PC-3 (cell line): ENCODE results near the gene GRK1. TPM values are rescaled to one million over a fixed set of nuclear protein-coding genes. Genes with fewer than 3 reads are reported as not detected.

ENCODE experiments used
- ATAC-seq: fragments of 200-7000 bp; cut with Tn5 transposase; 2 replicates; pipeline ENCODE4 v1.9.1; 2020; ENCODE audit warnings: mild to moderate bottlenecking, moderate library complexity
- BruUV-seq: library from RNA; stranded (reverse); fragments of 400-500 nt; replicated peaks from 2 replicates; lab custom pipeline; 2021; lab: Mats Ljungman, UMichigan
- CTCF ChIA-PET: fragments of 300-600 bp; sonication (Branson Sonifier 250); formaldehyde crosslinking; loops from one replicate; lab custom pipeline; 2022; ENCODE audit warnings: antibody characterized with exemption; lab: Charles Lee
- POLR2A ChIA-PET: fragments of 300-600 bp; sonication (Branson Sonifier 250); formaldehyde crosslinking; loops from one replicate; lab custom pipeline; 2022; ENCODE audit warnings: antibody characterized with exemption; ENCODE audit not compliant: unreplicated experiment; lab: Charles Lee
- DNase-seq: peaks from one replicate; pipeline ENCODE4 v3.0.0-alpha.2; 2015
- H2AFZ ChIP-seq: fragments of 300-600 bp; sonication (generic); 2 replicates; pipeline ENCODE4 v1.6.0; 2016; ENCODE audit warnings: antibody characterized with exemption, low read length
- H3F3A ChIP-seq: fragments of 300-600 bp; sonication (generic); one replicate; pipeline ENCODE4 v1.6.0; 2017; ENCODE audit warnings: antibody characterized with exemption, low read length, control low read depth, mild to moderate bottlenecking; ENCODE audit not compliant: unreplicated experiment
- H3K27ac ChIP-seq: fragments of 300-600 bp; sonication (generic); 2 replicates; pipeline ENCODE4 v1.5.1; 2016; ENCODE audit warnings: mild to moderate bottlenecking, low read length
- H3K27me3 ChIP-seq: fragments of 300-600 bp; sonication (generic); 2 replicates; pipeline ENCODE4 v1.6.1; 2016; ENCODE audit warnings: low read length, mixed read lengths
- H3K36me3 ChIP-seq: fragments of 300-600 bp; sonication (generic); 2 replicates; pipeline ENCODE4 v1.6.1; 2016; ENCODE audit warnings: low read depth, mixed run types, low read length, mixed read lengths
- H3K4me1 ChIP-seq: fragments of 300-600 bp; sonication (generic); 2 replicates; pipeline ENCODE4 v1.5.1; 2016; ENCODE audit warnings: low read length; ENCODE audit not compliant: insufficient read depth
- H3K4me2 ChIP-seq: fragments of 300-600 bp; sonication (generic); 2 replicates; pipeline ENCODE4 v1.6.0; 2016; ENCODE audit warnings: low read length
- H3K4me3 ChIP-seq: fragments of 300-600 bp; sonication (generic); 2 replicates; pipeline ENCODE4 v1.5.1; 2016; ENCODE audit warnings: mild to moderate bottlenecking, low read length, mixed read lengths
- H3K79me2 ChIP-seq: fragments of 300-600 bp; sonication (generic); 2 replicates; pipeline ENCODE4 v1.6.1; 2017; ENCODE audit warnings: low read length, mixed read lengths
- H3K9ac ChIP-seq: fragments of 300-600 bp; sonication (generic); 2 replicates; pipeline ENCODE4 v1.6.0; 2016; ENCODE audit warnings: mild to moderate bottlenecking, low read length
- H3K9me2 ChIP-seq: fragments of 300-600 bp; sonication (generic); replicated peaks from 2 replicates; pipeline ENCODE4 v1.6.1; 2016; ENCODE audit warnings: mixed run types, low read length, mixed read lengths
- H3K9me3 ChIP-seq: fragments of 300-600 bp; sonication (generic); 2 replicates; pipeline ENCODE4 v1.6.1; 2016; ENCODE audit warnings: low read length, mixed read lengths
- H4K20me1 ChIP-seq: fragments of 300-600 bp; sonication (generic); 2 replicates; pipeline ENCODE4 v1.6.1; 2016; ENCODE audit warnings: low read length, mixed read lengths
- EZH2 ChIP-seq: fragments of 300-600 bp; sonication (generic); IDR thresholded peaks from one replicate; pipeline ENCODE4 v1.6.1; 2017; ENCODE audit warnings: antibody characterized with exemption, mild to moderate bottlenecking, low read length; ENCODE audit not compliant: unreplicated experiment
- EZH2phosphoT487 ChIP-seq: fragments of 300-600 bp; sonication (generic); IDR thresholded peaks from 2 replicates; pipeline ENCODE4 v1.6.1; 2018; ENCODE audit warnings: mild to moderate bottlenecking, antibody characterized with exemption, low read length, borderline replicate concordance
- intact Hi-C: fragments of 100-400 bp; cut with micrococcal nuclease; formaldehyde crosslinking; loops from 2 replicates; pipeline ENCODE4 v1.9.0; 2023
- total RNA-seq: library from RNA; depleted of rRNA; stranded (reverse); fragments of >200 nt; gene quantifications from 2 replicates; pipeline ENCODE4 v1.2.3, GENCODE V29; 2014
- TF ChIP-seq, protein P1 (sequence below): fragments of 300-600 bp; sonication (generic); conservative IDR thresholded peaks from 2 replicates; pipeline ENCODE4 v1.5.1; 2017; ENCODE audit warnings: antibody characterized with exemption, low read depth, mild to moderate bottlenecking, low read length

GRK1 gene
- total RNA-seq, 1 experiment from 2014 or later = not detected

DNA sequence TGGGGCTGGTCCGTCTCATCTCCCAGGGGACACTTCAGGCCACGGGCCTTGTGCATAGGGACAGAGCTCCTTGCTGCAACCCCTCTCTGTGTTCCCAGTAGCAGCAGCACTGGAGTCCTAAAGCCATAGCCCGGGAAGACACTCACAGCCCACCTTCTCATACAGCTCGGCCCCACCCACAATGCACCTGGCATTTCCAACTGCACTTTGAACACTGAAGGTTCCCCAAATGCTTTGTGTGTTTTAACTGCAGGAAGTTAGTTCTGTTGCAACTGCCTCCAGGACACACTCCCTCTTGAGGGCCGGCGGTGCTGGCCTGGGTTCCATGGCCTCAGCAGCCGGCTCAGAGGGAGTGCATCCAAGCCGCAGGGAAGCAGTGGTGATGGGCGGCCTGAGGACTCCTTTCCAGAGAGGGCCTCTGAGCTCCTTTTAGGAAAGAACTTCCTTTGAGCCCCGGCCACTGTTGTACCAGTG, 69.3 kb downstream of the GRK1 start:
- ATAC-seq (no peak), DNase-seq (no peak)
- POLR2A ChIA-PET = no interaction called here
- CTCF ChIA-PET = no interaction called here
- Histone ChIP-seq H3F3A (no peaks in the 10 kb centered on the region), H3K9me2 (no peaks in the 10 kb centered on the region), H3K4me1 (no peaks in the 10 kb centered on the region), H3K27me3 (no peaks in the 10 kb centered on the region), H3K36me3 (no peaks in the 10 kb centered on the region), H3K9me3 (no peaks in the 10 kb centered on the region), H3K4me3 (no peak overlapping the region), H3K4me2 (no peak overlapping the region), H3K27ac (no peak overlapping the region), H4K20me1 (no peaks in the 10 kb centered on the region), H3K79me2 (no peaks in the 10 kb centered on the region), H2AFZ (no peak overlapping the region), H3K9ac (no peak overlapping the region)
- TF ChIP-seq EZH2phosphoT487 (no peak), EZH2 (no peak)
- TF ChIP-seq, protein P1, sequence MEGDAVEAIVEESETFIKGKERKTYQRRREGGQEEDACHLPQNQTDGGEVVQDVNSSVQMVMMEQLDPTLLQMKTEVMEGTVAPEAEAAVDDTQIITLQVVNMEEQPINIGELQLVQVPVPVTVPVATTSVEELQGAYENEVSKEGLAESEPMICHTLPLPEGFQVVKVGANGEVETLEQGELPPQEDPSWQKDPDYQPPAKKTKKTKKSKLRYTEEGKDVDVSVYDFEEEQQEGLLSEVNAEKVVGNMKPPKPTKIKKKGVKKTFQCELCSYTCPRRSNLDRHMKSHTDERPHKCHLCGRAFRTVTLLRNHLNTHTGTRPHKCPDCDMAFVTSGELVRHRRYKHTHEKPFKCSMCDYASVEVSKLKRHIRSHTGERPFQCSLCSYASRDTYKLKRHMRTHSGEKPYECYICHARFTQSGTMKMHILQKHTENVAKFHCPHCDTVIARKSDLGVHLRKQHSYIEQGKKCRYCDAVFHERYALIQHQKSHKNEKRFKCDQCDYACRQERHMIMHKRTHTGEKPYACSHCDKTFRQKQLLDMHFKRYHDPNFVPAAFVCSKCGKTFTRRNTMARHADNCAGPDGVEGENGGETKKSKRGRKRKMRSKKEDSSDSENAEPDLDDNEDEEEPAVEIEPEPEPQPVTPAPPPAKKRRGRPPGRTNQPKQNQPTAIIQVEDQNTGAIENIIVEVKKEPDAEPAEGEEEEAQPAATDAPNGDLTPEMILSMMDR = no peak
- intact Hi-C loops = no loop called here
- no TSS peak for BruUV-seq

DNA sequence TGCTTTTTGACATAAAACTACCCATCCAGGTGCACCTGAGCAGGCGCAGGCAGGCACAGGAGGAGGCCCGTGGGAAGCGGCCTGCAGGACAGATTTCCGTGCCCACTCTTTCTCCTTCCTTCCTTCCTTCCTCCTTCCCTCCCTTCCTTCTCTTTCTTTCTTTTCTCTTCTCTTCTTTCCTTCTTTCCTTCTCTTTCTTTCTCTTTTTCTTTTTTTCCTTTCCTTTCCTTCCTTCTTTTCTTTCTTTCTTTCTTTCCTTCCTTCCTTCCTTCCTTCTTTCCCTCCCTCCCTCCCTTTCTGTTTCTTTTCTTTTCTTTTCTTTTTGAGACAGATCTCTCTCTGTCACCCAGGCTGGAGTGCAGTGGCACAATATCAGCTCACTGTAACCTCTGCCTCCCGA, 70.8 kb downstream of the GRK1 start:
- no TSS peak for BruUV-seq
- ChIA-PET CTCF (no interaction called here), POLR2A (no interaction called here)
- Histone ChIP-seq H3F3A (no peaks in the 10 kb centered on the region), H3K4me2 (no peak overlapping the region), H2AFZ (no peak overlapping the region), H3K79me2 (no peaks in the 10 kb centered on the region), H3K9me3 (no peaks in the 10 kb centered on the region), H3K4me1 (peaks cover 12% of the 10 kb centered on the region), H3K36me3 (no peaks in the 10 kb centered on the region), H3K9ac (no peak overlapping the region), H3K9me2 (no peaks in the 10 kb centered on the region), H3K4me3 (no peak overlapping the region), H3K27ac (no peak overlapping the region), H4K20me1 (no peaks in the 10 kb centered on the region), H3K27me3 (no peaks in the 10 kb centered on the region)
- TF ChIP-seq EZH2 (no peak), EZH2phosphoT487 (no peak)
- TF ChIP-seq, protein P1 = no peak
- DNase-seq = no peak
- intact Hi-C loops = no loop called here
- ATAC-seq = no peak

DNA sequence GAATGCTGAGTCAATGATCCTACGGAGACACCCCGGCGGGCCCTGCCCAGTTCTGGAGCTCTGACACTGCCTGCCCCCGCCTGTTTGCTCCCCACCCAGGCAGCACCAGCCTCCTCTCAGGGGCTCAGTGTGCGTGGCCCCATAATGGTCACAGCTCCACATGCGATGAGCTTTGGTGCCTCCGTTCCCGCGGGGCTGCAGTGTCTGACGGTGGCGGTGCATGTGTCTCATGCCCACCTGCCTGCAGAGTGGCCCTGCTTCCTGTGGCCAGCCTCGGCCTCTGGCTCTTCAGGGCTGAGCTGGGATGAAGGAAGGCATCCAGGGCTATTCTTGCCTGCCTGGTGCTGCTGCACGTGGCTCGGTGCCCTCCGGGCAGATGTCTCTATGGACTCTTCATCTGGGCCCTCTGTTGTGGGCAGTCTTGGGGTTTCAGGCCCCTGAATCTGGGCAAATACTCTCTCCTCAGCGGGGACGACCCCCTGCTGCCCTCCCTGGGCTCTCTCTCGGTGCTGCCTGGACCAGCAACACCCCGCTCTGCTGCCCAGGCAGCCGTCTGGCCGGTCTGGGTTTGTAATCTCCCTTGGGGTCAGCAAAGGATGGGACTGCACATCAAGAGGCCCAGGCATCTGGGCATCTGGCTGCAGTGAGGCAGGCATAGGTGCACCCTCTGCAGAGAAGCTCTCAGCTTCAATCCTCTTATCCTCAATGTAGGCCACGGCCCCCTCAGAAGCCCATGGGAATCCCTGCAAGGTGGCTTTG, 72.7 kb downstream of the GRK1 start:
- intact Hi-C loops = no loop called here
- Histone ChIP-seq H3K4me2 (no peak overlapping the region), H3K79me2 (no peaks in the 10 kb centered on the region), H3K4me1 (peaks cover 17% of the 10 kb centered on the region), H3K9me3 (no peaks in the 10 kb centered on the region), H3K27ac (no peak overlapping the region), H3K36me3 (no peaks in the 10 kb centered on the region), H3K4me3 (no peak overlapping the region), H2AFZ (no peak overlapping the region), H3K27me3 (no peaks in the 10 kb centered on the region), H4K20me1 (no peaks in the 10 kb centered on the region), H3F3A (no peaks in the 10 kb centered on the region), H3K9ac (no peak overlapping the region), H3K9me2 (no peaks in the 10 kb centered on the region)
- ChIA-PET CTCF (no interaction called here), POLR2A (no interaction called here)
- no TSS peak for BruUV-seq
- DNase-seq = no peak
- TF ChIP-seq EZH2phosphoT487 = no peak
- TF ChIP-seq, protein P1 = no peak
- no peak for TF ChIP-seq EZH2
- ATAC-seq = no peak
